Measurements from ENCODE around the gene SPATS2L.

DNA sequence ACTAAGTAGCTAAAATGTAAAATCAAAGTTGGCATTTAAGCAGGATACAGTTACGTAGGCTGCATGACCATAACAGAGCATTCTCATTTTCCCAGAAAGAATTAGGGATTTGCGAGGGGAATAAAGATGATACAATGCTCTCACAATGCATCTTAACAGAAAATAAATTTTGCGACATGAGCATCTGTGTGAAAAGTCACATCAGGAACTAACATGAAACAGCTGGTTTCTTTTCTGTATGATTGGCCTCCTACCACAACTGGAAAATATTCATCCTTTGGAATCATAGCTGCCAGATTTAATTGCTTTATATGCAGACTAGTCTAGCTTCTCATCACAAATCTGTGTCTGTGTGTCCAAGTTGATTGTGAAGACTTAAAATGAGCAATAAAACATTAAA is 137.4 kb downstream of the SPATS2L start:
- TF ChIP-seq POLR2A (IDR thresholded peaks at IDR 0.05): no peak
- TF ChIP-seq, protein P1, sequence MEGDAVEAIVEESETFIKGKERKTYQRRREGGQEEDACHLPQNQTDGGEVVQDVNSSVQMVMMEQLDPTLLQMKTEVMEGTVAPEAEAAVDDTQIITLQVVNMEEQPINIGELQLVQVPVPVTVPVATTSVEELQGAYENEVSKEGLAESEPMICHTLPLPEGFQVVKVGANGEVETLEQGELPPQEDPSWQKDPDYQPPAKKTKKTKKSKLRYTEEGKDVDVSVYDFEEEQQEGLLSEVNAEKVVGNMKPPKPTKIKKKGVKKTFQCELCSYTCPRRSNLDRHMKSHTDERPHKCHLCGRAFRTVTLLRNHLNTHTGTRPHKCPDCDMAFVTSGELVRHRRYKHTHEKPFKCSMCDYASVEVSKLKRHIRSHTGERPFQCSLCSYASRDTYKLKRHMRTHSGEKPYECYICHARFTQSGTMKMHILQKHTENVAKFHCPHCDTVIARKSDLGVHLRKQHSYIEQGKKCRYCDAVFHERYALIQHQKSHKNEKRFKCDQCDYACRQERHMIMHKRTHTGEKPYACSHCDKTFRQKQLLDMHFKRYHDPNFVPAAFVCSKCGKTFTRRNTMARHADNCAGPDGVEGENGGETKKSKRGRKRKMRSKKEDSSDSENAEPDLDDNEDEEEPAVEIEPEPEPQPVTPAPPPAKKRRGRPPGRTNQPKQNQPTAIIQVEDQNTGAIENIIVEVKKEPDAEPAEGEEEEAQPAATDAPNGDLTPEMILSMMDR (IDR thresholded peaks at IDR 0.05): no peak
- TF ChIP-seq EP300 (IDR thresholded peaks at IDR 0.05): no peak
